H1 (cell line): ENCODE data around the gene KIF3B. TPM values are rescaled to one million over a fixed set of nuclear protein-coding genes. Genes with fewer than 3 reads are reported as not detected.

Experiments used
- CTCF ChIA-PET: fragments of 300-600 bp; sonication (Branson Sonifier 250); formaldehyde crosslinking; loops from one replicate; lab custom pipeline; 2021; ENCODE audit not compliant: partially characterized antibody; lab: Charles Lee
- POLR2A ChIA-PET: fragments of 300-600 bp; sonication (Branson Sonifier 250); formaldehyde crosslinking; loops from one replicate; lab custom pipeline; 2021; ENCODE audit warnings: inconsistent platforms; ENCODE audit not compliant: partially characterized antibody; lab: Charles Lee
- DNase-seq, 2 experiments: peaks; one replicate each; pipeline versions ENCODE4 v3.0.0 to v3.0.0-alpha.2; 2010 to 2022; ENCODE audit warnings: low spot score in 2 of 2, low read depth in 1 of 2, mixed read lengths in 1 of 2
- FAIRE-seq: peaks from 2 replicates; lab custom pipeline; 2011; peaks lifted over from hg19 to GRCh38; lab: Jason Lieb, UNC
- H2AFZ ChIP-seq: 2 replicates; pipeline ENCODE4 v1.8.1; 2012; ENCODE audit warnings: low read length, inconsistent platforms
- H2AK5ac ChIP-seq: 2 replicates; pipeline ENCODE4 v1.6.1; 2013; ENCODE audit warnings: low read depth, low read length
- H2BK120ac ChIP-seq: replicated peaks from 2 replicates; pipeline ENCODE3; 2013; ENCODE audit warnings: low read depth, low read length, inconsistent platforms
- H2BK12ac ChIP-seq: 2 replicates; pipeline ENCODE4 v1.6.1; 2013; ENCODE audit warnings: low read depth, low read length
- H2BK15ac ChIP-seq: 2 replicates; pipeline ENCODE4 v1.6.1; 2013; ENCODE audit warnings: low read length
- H2BK20ac ChIP-seq: 2 replicates; pipeline ENCODE4 v1.6.1; 2013; ENCODE audit warnings: low read length
- H2BK5ac ChIP-seq: 2 replicates; pipeline ENCODE4 v1.6.1; 2013; ENCODE audit warnings: low read depth, low read length
- H3K14ac ChIP-seq: 2 replicates; pipeline ENCODE4 v1.6.1; 2013; ENCODE audit warnings: inconsistent platforms; ENCODE audit not compliant: insufficient read length
- H3K18ac ChIP-seq: 2 replicates; pipeline ENCODE4 v1.6.1; 2013; ENCODE audit warnings: low read length; ENCODE audit errors: extremely low read depth
- H3K23ac ChIP-seq: 2 replicates; pipeline ENCODE4 v1.6.1; 2013; ENCODE audit warnings: inconsistent platforms; ENCODE audit not compliant: insufficient read length
- H3K23me2 ChIP-seq: 2 replicates; pipeline ENCODE4 v1.6.1; 2013; ENCODE audit warnings: low read depth, low read length
- H3K27ac ChIP-seq: 2 replicates; pipeline ENCODE4 v1.6.1; 2011; ENCODE audit warnings: low read depth, low read length, inconsistent platforms
- H3K27me3 ChIP-seq, 4 experiments: replicated peaks in 1 of 4; 1 replicate in 1 of 4; 2 replicates in 3 of 4; pipeline versions ENCODE4 v1.6.1 to v1.8.1; 2011 to 2013; ENCODE audit warnings: low read length in 3 of 4, mild to moderate bottlenecking in 3 of 4, inconsistent platforms in 2 of 4, mixed read lengths in 2 of 4, moderate library complexity in 1 of 4; ENCODE audit not compliant: control insufficient read depth in 3 of 4, insufficient read depth in 3 of 4; ENCODE audit errors: extremely low read depth in 1 of 4
- H3K36me3 ChIP-seq, 4 experiments: 2 replicates each; pipeline versions ENCODE4 v1.6.1 to v1.8.1; 2011 to 2013; ENCODE audit warnings: mild to moderate bottlenecking in 4 of 4, low read length in 3 of 4, moderate library complexity in 2 of 4, control low read depth in 1 of 4, inconsistent platforms in 1 of 4; ENCODE audit not compliant: insufficient read depth in 4 of 4, control insufficient read depth in 2 of 4
- H3K4ac ChIP-seq: replicated peaks from 2 replicates; pipeline ENCODE3; 2013; ENCODE audit warnings: low read length, low read depth, mixed read lengths, inconsistent platforms; ENCODE audit not compliant: insufficient read length
- H3K4me1 ChIP-seq, 4 experiments: replicated peaks in 1 of 4; 1 replicate in 1 of 4; 2 replicates in 3 of 4; pipeline versions ENCODE4 v1.6.1 to v1.8.1; 2011 to 2013; ENCODE audit warnings: low read length in 3 of 4, inconsistent platforms in 2 of 4, mixed read lengths in 1 of 4; ENCODE audit not compliant: insufficient read depth in 4 of 4, control insufficient read depth in 3 of 4
- H3K4me2 ChIP-seq, 2 experiments: 2 replicates each; pipeline versions ENCODE4 v1.6.1 to v1.8.1; 2011 to 2013; ENCODE audit warnings: low read depth in 2 of 2, low read length in 2 of 2, control low read depth in 1 of 2, inconsistent platforms in 1 of 2, mild to moderate bottlenecking in 1 of 2; ENCODE audit not compliant: insufficient read depth in 1 of 2
- H3K4me3 ChIP-seq, 4 experiments: fragments of 200-600, 300-600 bp in 1 of 4; sonication (generic), shearing (Covaris generic), sonication (Bioruptor Twin) in 1 of 4; 2 replicates each; pipeline versions ENCODE4 v1.5.1 to v1.8.1; 2011 to 2016; ENCODE audit warnings: low read length in 4 of 4, low read depth in 3 of 4, control low read depth in 2 of 4, inconsistent platforms in 2 of 4, mild to moderate bottlenecking in 2 of 4, mixed read lengths in 1 of 4, moderate library complexity in 1 of 4; ENCODE audit not compliant: insufficient read depth in 2 of 4; ENCODE audit errors: extremely low read depth in 1 of 4
- H3K56ac ChIP-seq: replicated peaks from 2 replicates; pipeline ENCODE3; 2013; ENCODE audit warnings: low read depth, mild to moderate bottlenecking, mixed read lengths, low read length, inconsistent platforms; ENCODE audit not compliant: insufficient read length
- H3K79me1 ChIP-seq: 2 replicates; pipeline ENCODE4 v1.6.1; 2013; ENCODE audit warnings: low read depth, low read length, control low read depth
- H3K79me2 ChIP-seq, 2 experiments: 2 replicates each; pipeline versions ENCODE4 v1.6.1 to v1.8.1; 2012 to 2013; ENCODE audit warnings: low read length in 2 of 2, mild to moderate bottlenecking in 2 of 2, inconsistent platforms in 1 of 2; ENCODE audit not compliant: insufficient read depth in 2 of 2, control insufficient read depth in 1 of 2
- H3K9ac ChIP-seq, 4 experiments: replicated peaks in 1 of 4; 1 replicate in 1 of 4; 2 replicates in 3 of 4; pipeline versions ENCODE4 v1.6.1 to v1.8.1; 2011 to 2013; ENCODE audit warnings: low read depth in 3 of 4, low read length in 3 of 4, control low read depth in 2 of 4, mild to moderate bottlenecking in 2 of 4, moderate library complexity in 2 of 4, inconsistent platforms in 1 of 4; ENCODE audit errors: extremely low read depth in 1 of 4
- H3K9me3 ChIP-seq, 2 experiments: 2 replicates each; pipeline versions ENCODE4 v1.6.1 to v1.8.1; 2012 to 2013; ENCODE audit warnings: mild to moderate bottlenecking in 2 of 2, moderate library complexity in 2 of 2, control low read depth in 1 of 2, inconsistent platforms in 1 of 2, low read depth in 1 of 2, low read length in 1 of 2, mixed read lengths in 1 of 2; ENCODE audit not compliant: insufficient read depth in 2 of 2
- H4K20me1 ChIP-seq, 2 experiments: replicated peaks in 1 of 2; 2 replicates each; pipeline versions ENCODE3 to v1.8.1; 2011 to 2013; ENCODE audit warnings: inconsistent platforms in 2 of 2, low read length in 2 of 2, mild to moderate bottlenecking in 1 of 2; ENCODE audit not compliant: insufficient read depth in 2 of 2, control insufficient read depth in 1 of 2
- H4K5ac ChIP-seq: 2 replicates; pipeline ENCODE4 v1.6.1; 2013; ENCODE audit warnings: low read length, low read depth, mixed read lengths, inconsistent platforms; ENCODE audit not compliant: insufficient read length
- H4K8ac ChIP-seq: 2 replicates; pipeline ENCODE4 v1.8.0; 2013; ENCODE audit warnings: mild to moderate bottlenecking, moderate library complexity, low read length, inconsistent platforms; ENCODE audit not compliant: insufficient read depth; ENCODE audit errors: extremely low read depth
- H4K91ac ChIP-seq: replicated peaks from 2 replicates; pipeline ENCODE3; 2013; ENCODE audit warnings: low read length, mixed read lengths, inconsistent platforms; ENCODE audit not compliant: insufficient read length
- GABPA ChIP-seq: IDR thresholded peaks from 2 replicates; pipeline ENCODE4 v1.6.1; 2011; ENCODE audit warnings: mild to moderate bottlenecking, low read length, moderate library complexity, borderline replicate concordance; ENCODE audit not compliant: insufficient read depth
- HDAC6 ChIP-seq: IDR thresholded peaks from one replicate; pipeline ENCODE4 v1.7.1; 2012; ENCODE audit warnings: low read depth, mild to moderate bottlenecking, inconsistent platforms, low read length, moderate library complexity
- WGBS, 2 experiments: shearing (Covaris generic) in 1 of 2; methylation state at CpG; one replicate each; pipeline versions ENCODE4 v1.1.6 to v1.1.7; 2013 to 2015; ENCODE audit warnings: low lambda C conversion rate in 2 of 2, mixed read lengths in 2 of 2, inconsistent platforms in 1 of 2, low coverage in 1 of 2, missing lambda C conversion rate in 1 of 2; ENCODE audit not compliant: insufficient replicate concordance in 2 of 2, insufficient coverage in 1 of 2, insufficient read length in 1 of 2; ENCODE audit errors: extremely low coverage in 1 of 2, missing lambda C conversion rate in 1 of 2; 5-methylcytosine and 5-hydroxymethylcytosine counted together
- polyA plus RNA-seq, 7 experiments: library from polyadenylated mRNA; depleted of rRNA in 3 of 7; stranded (reverse) in 5 of 7; unstranded in 2 of 7; fragments of >200 nt in 5 of 7; fragments of 200-250 nt in 2 of 7; gene quantifications; 1 replicate in 5 of 7; 2 replicates in 1 of 7; 4 replicates in 1 of 7; pipeline versions ENCODE4 v1.2.1 to v1.2.3, GENCODE V29; 2011 to 2013; ENCODE audit warnings: missing spikeins in 2 of 7, mixed read lengths in 2 of 7
- total RNA-seq: library from RNA; stranded (reverse); fragmentation: NEBNext Ultra II Directional; extraction: Animal tissue kit (Norgen Biotek cat#: 25700); gene quantifications from 2 replicates; pipeline ENCODE4 v1.2.1, GENCODE V29; 2021

The KIF3B gene
- total and polyA plus RNA-seq, 2 of the 8 experiments (the other 6 are each of a cell fraction or from before 2014, with no cell fraction given): 10.1 to 22.4 TPM

DNA sequence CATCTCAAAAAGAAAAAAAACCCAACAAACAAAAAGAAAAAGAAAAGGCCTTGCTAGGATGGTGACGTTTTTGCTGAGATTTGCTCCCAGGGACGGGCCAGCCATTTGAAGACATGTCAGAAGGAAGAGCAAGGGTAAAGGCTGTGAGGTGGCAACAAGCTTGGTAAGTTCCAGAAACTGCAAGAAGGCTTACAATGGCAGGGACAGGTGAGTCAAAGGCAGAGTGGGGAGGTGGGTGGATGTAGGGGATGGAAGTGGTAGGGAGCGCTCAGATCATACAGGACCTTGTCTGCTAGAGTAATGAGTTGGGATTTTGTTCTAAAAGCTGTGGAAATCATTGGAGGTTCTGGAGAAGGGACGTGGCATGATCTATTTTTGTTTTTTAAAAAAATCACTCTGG, 4.3 kb downstream of the KIF3B start:
- Histone ChIP-seq H4K91ac (no peak overlapping the region), H3K4me3 (no peak overlapping the region), H3K4ac (no peak overlapping the region), H3K23ac (no peak overlapping the region), H3K9ac (no peak overlapping the region), H3K79me1 (no peaks in the 10 kb centered on the region; the same call in 1 of the 2 replicates), H2BK15ac (no peak overlapping the region), H3K14ac (no peak overlapping the region), H4K8ac (no peak overlapping the region), H2BK120ac (no peak overlapping the region), H2BK20ac (no peak overlapping the region), H2BK5ac (no peak overlapping the region), H3K36me3 (no peaks in the 10 kb centered on the region), H2AFZ (no peak overlapping the region), H3K9me3 (peaks cover 2 to 14% of the 10 kb centered on the region in 2 experiments; a peak in 2 of 4 replicates), H3K23me2 (peaks cover 8% of the 10 kb centered on the region; the same call in 1 of the 2 replicates), H4K5ac (no peak overlapping the region), H2BK12ac (no peak overlapping the region), H3K4me2 (no peak overlapping the region), H3K18ac (no peak overlapping the region), H3K56ac (no peak overlapping the region), H3K27ac (no peak overlapping the region), H3K27me3 (no peaks in the 10 kb centered on the region), H3K79me2 (no peaks in the 10 kb centered on the region), H4K20me1 (peaks cover 0 to 2% of the 10 kb centered on the region in 2 experiments), H3K4me1 (peaks cover 0 to 4% (median 0%) of the 10 kb centered on the region in 4 experiments; a peak in 3 of 7 replicates), H2AK5ac (no peak overlapping the region)
- ChIA-PET POLR2A (interaction anchor here (1.0 kb wide), 1 partner anchor 8 kb away, joined by 3 read pairs; no protein-coding TSS in a partner anchor), CTCF (interaction anchor here (1.1 kb wide), 1 partner anchor 19 kb away, joined by 3 read pairs; no protein-coding TSS in a partner anchor)
- WGBS, 2 experiments: 85% methylated on average over 4 of the region's 4 CpGs; no CpG with 5 or more reads in 1 of the 2 experiments
- DNase-seq: no peak
- no peak for FAIRE-seq
- no peak for TF ChIP-seq GABPA
- TF ChIP-seq HDAC6: no peak
